ENCODE results near the gene ARHGEF7.

ARHGEF7 gene

GRCh38 chr13:111325146-111325890 is 210.2 kb downstream of the ARHGEF7 start:
- no peak for DNase-seq (ENCODE audit: low read depth, low spot score)

- no peak for DNase-seq (ENCODE audit: low read depth, low spot score)
These were observed 211.0 kb downstream of the ARHGEF7 start for GRCh38 chr13:111325941-111326620.

DNA sequence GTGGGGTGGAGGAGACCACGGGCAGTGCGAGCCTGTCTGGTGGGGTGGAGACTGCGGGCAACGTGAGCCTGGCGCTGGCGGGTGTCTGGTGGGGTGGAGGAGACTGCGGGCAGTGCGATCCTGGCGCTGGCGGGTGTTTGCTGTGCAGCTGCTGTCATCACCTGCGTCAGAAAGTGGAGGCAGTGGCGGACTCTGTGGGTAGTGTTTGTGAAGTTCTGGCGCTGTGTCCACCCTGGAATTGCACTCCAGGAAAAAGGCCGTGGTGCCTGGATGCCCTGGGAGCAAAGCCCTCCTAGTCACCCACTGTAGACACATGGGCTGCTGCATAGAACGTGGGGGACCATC is 211.5 kb downstream of the ARHGEF7 start:
- DNase-seq (ENCODE audit: low read depth, low spot score): no peak

DNA sequence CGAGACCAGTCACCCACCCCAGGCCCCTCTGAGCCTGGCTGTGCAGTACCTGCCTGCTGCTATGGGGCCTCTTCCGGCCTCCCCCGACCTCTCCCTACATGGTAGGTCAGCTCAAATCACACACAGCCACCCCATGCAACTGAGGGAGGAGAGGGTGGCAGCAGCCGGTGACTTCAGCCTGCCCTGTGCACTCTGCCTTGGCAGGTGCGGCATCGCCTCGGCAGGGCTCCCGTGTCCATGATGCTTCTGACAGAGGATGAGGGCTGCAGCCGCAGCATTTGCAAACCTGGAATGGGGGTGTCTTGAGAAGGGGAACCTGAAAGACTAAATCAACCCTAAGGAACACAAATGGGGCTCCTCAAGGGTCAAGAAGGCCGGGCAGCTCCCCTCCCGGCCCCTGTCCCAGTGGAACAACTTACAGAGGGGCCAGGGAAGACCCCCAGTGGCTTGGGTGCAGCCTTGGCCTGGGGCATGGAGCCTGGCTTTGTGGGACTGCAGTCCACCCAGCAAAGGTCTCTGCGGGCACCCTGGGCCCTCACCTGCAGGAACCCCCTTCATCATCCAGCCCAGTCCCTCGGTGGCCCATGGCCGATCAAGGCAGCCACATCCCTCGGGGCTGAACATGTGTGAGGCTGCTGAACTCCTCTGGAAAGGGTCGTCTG is 212.0 kb downstream of the ARHGEF7 start:
- DNase-seq (ENCODE audit: low read depth, low spot score): no peak

GRCh38 chr13:111327730-111328573 is 212.8 kb downstream of the ARHGEF7 start:
- no peak for DNase-seq (ENCODE audit: low read depth, low spot score)

DNA sequence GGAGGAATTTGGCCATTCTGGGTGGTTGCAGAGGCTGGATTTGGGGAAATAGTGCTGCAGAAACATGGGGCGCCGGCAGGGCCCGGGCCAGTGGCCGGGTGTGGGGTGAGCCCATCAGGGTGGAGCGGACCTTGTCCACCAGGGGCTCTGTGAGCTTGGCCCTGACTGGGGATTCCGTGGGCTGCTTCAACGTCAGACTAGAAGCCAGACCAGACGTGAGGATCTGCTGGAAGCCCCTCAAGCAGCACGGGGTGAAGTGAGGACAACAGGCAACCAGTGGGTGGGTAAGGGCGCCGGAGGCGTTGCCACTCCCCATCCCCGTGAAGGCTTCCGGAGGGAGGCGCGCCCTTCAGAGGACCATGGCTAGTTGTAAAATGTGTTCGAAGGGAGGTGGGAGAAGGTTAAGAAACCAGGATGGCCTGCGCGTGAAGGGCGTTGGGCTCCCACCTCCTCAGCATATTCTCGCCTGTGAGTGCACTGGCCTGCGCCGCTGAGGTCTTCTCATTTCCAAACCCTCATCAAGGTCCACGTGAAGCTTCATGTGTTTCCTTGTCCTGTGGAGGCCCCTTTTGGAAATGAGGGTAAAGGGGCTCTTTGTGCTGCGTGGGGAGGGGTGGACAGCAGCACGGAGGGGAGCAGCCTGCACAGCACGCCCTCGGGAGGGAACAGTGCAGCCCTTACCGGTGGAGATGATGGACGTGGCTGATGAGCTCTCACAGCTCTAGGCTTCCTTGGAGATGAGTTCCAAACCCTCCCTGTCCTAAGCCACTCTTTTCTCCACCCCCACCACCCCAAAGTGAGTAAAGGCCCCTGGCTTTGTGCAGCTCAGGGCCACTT is 213.7 kb downstream of the ARHGEF7 start:
- no peak for DNase-seq (ENCODE audit: low read depth, low spot score)

GRCh38 chr13:111329641-111330040 is 214.5 kb downstream of the ARHGEF7 start:
- DNase-seq (ENCODE audit: low read depth, low spot score): no peak

DNA sequence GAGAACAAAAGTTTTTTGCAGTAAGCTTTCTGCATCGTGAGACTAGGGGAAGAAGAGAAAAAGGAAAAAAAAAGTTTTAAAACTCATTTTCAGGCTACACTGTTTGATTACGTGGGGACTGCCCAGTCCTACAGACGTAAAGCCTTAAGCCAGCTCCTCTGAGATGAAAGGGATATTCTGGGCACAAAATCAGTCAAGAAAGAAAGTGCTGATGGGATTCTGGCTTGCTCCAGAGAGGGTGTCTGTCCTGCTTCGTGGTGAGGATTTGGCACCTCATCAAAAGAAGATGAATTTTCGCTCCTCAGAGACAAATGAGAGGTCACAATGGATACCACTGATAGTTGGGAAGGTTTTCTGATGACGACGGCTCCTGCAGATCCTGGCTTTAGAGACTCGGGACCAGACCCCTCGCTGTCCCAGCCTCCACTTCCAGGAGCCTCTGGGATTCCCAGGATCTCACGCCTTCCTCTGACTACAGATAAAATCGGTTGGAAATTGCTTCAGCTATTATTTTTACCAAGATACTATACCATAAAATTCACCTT is 215.0 kb downstream of the ARHGEF7 start:
- no peak for DNase-seq (ENCODE audit: low read depth, low spot score)

DNA sequence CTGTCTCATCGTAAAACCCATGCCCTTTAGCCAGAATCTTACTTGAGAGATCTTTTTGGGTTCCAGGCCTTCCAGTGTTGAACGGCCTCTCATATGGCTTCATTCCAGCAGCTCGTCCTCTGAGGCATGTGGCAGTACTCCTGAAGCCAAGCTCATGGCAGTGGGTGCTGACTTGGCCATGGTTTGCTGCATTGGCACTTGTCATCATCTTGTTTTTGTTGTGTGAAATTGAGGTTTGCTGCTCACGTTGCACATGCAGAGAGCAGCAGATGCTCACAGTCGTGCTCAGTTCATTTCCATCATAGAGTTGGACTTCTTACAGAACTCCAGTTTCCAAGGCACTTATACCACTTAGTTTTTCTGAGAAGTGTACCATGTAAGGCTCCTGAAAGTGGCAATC is 220.2 kb downstream of the ARHGEF7 start:
- no peak for DNase-seq (ENCODE audit: low read depth, low spot score)

DNA sequence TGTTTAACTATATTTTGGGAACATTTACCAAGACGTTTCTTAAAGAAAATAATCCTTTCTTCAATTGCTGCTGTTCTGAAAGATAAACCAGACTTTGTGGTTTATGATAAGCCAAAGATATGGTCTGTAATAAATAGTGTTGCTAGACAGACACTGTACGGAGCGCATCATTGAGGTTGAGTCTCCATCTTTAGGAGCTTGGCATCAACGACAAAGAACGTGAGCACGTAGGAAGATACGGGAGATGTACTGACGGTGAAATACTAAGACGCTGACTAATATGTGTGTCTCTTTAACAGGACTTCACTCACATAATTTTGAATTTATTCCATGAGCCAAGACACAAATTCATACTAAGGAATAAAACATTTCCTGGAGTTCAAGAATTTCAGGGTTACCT is 221.6 kb downstream of the ARHGEF7 start:
- no peak for DNase-seq (ENCODE audit: low read depth, low spot score)

DNA sequence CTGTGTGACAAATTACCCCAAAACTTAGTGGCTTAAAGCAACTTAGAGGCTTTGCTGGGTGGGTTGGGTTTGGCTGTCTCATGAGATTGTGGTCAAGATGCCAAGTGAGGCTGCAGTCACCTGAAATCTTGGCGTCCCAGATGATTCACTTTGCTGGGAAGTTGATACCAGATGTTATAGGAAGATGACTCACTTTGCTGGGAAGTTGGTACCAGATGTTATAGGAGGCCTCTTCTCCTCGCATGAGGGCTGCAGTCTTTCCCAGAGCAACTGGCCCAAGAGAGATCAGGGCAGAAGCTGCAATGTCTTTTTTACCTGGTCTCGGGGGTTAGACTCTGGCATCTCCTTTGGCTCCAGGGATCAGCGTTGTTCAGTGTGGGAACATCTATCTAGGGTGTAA is 222.1 kb downstream of the ARHGEF7 start:
- DNase-seq (ENCODE audit: low read depth, low spot score): no peak

DNA sequence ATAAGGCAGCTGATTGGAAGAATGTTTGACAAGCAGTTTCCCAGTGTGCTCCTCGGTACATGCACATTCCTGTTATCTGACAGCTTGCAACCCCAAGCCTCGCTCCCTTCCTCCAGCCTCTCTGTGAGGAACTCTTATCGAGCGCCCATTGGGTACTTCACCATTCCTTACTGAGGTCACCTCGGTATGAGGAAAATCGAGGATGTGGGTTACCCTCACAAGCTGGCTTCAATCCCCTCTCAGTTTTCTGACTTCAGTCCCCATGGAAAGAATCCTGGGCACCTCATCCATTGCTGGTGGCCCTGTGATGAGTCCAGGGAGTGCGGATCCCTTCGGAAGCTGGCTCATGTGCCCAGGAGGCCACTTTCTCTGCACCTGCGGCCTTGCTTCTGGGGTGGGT is 222.6 kb downstream of the ARHGEF7 start:
- DNase-seq (ENCODE audit: low read depth, low spot score): no peak

GRCh38 chr13:111338841-111339240 is 223.7 kb downstream of the ARHGEF7 start:
- DNase-seq (ENCODE audit: low read depth, low spot score): no peak

GRCh38 chr13:111339366-111340143 is 224.4 kb downstream of the ARHGEF7 start:
- DNase-seq (ENCODE audit: low read depth, low spot score): no peak

GRCh38 chr13:111341886-111342285 is 226.8 kb downstream of the ARHGEF7 start:
- no peak for DNase-seq (ENCODE audit: low read depth, low spot score)

DNA sequence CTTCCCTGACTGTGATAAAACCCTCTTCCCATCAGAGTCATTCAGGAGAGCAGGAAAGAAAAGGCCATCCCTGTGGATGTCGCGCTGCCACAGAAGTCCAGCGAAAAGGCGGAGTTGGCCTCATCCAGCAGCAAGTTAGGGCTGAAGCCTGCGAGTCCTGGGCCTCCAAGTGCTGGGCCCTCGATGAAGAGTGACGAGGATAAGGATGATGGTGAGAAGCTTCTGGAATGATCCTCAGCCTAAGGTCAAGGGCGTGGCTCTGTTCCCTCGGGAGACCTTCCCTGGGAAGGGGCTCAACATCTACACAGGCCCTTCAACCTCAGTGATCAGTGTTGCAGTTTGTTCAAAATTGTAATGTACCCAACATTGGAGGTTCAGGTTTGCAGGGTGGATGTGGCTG is 227.6 kb downstream of the ARHGEF7 start:
- no peak for DNase-seq (ENCODE audit: low read depth, low spot score)

DNA sequence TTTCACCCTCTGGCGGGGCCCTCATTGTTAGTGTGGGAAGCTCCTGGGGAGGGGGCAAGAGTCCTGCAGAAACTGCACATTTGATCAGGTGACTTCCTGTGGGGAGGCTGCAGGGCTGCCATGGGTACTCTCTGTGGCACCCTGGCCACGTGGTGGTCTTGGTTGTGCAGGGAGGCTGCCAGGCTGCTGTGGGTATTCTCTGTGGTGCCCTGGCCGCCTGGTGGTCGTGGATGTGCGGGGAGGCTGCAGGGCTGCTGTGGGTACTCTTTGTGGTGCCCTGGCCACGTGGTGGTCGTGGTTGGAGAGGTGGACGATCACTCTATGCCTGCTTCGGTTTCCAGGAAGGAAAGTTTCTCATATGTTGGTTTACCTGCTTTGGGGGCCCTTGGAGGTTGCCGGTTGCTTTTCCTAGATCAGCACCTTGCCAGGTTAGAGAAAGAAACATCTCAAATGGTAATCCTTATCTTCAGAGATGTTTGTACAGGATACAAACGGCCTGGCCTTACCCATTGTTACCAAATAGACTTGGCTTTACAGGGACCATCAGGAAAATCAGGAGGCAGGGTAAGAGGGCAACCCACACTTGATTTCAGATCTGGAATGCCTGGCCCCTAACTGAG is 228.2 kb downstream of the ARHGEF7 start:
- DNase-seq (ENCODE audit: low read depth, low spot score): no peak

DNA sequence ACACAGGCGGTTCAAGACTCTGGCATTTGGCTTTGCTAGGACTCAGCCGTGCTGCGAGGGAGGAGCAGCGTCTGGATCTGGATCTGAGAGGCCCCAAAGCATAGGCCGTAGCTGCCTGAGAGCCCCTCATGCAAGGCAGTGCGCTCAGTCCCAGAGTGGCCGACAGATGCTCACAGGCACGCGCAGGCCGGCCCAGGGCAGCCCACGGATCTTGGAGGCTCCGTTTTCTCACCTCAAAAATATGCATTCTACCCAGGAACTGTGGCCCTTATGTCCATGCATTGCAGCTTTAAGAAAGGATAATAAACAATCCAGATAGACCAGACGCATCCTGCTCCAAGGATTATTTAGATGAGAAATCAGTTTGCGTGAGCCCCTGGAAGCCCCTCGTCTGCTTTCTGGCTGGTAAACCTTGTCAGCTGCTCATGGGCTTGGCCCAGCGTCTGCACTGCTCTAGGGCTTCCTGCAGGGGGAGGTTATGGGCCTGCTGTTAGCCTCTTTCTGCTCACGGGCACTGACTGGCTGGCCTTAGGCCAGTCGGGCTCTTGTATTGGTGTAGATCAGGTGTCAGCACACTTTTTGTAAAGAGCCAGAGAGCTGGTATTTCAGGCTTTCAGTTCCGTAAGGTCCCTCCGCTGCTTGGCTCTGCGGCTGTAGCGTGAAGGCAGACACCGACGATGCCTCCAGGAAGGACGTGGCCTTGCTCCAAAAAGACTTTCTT is 229.5 kb downstream of the ARHGEF7 start:
- DNase-seq (ENCODE audit: low read depth, low spot score): no peak

- no peak for DNase-seq (ENCODE audit: low read depth, low spot score)
These were observed 230.6 kb downstream of the ARHGEF7 start for GRCh38 chr13:111345682-111346081.

Data from activated CD4-positive, CD25-positive, alpha-beta regulatory T cell treated with anti-CD3 and anti-CD28 coated beads, Interleukin-2, amount 50 U/mL, for 16 hours (primary cell).